ENCODE data around the gene ZER1.
A peak's percentile ranks its signal among the peaks of the same experiment; 100 is the strongest.

Gene ZER1

DNA sequence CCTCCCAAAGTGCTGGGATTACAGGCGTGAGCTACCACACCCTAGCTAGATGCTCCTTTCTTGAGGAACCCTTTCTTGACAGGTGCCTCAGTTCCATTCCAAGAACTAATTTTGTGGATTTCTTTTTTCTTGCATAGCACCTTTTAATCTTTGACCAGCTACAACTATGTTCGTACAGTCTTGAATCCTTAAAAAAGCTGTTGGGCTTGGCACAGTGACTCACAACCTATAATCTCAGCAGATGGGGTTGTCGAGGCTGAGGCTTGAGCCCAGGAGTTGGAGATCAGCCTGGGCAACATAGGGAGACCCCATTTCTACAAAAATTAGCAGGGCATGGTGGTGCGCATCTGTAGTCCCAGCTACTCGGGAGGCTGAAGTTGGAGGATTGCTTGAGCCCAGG is 1.3 kb upstream of the ZER1 start:
- peaks cover 5% of the 10 kb centered on the region for H3K4me1 ChIP-seq (ENCODE audit: low read length)
- no peaks in the 10 kb centered on the region for H4K20me1 ChIP-seq (ENCODE audit: insufficient read depth, low read length)
- H3K79me2 ChIP-seq (ENCODE audit: low read length): peaks cover 20% of the 10 kb centered on the region
- no peak overlapping the region for H2AFZ ChIP-seq (ENCODE audit: low read length)
- no peaks in the 10 kb centered on the region for H3K27me3 ChIP-seq (replicated peaks; ENCODE audit: insufficient read depth, low read length)
- H3K4me3 ChIP-seq (ENCODE audit: low read length): no peak overlapping the region
- no peak overlapping the region for H3K9ac ChIP-seq (ENCODE audit: low read length)
- no peaks in the 10 kb centered on the region for H3K9me3 ChIP-seq (replicated peaks; ENCODE audit: insufficient read depth, low read length)
- TF ChIP-seq EZH2phosphoT487 (IDR thresholded peaks at IDR 0.05; ENCODE audit: low read length) (no peak), EZH2 (optimal IDR thresholded peaks at IDR 0.05; ENCODE audit: low read depth, low read length) (no peak)
- TF ChIP-seq, protein P1, sequence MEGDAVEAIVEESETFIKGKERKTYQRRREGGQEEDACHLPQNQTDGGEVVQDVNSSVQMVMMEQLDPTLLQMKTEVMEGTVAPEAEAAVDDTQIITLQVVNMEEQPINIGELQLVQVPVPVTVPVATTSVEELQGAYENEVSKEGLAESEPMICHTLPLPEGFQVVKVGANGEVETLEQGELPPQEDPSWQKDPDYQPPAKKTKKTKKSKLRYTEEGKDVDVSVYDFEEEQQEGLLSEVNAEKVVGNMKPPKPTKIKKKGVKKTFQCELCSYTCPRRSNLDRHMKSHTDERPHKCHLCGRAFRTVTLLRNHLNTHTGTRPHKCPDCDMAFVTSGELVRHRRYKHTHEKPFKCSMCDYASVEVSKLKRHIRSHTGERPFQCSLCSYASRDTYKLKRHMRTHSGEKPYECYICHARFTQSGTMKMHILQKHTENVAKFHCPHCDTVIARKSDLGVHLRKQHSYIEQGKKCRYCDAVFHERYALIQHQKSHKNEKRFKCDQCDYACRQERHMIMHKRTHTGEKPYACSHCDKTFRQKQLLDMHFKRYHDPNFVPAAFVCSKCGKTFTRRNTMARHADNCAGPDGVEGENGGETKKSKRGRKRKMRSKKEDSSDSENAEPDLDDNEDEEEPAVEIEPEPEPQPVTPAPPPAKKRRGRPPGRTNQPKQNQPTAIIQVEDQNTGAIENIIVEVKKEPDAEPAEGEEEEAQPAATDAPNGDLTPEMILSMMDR (IDR thresholded peaks at IDR 0.05; ENCODE audit: low read length): no peak
- H3K9me2 ChIP-seq (replicated peaks; ENCODE audit: insufficient read depth, low read length): no peaks in the 10 kb centered on the region
- H3K4me2 ChIP-seq (ENCODE audit: low read depth, low read length): no peak overlapping the region
- H3K36me3 ChIP-seq (replicated peaks; ENCODE audit: insufficient read depth, low read length): no peaks in the 10 kb centered on the region
- no peak for DNase-seq
- peaks cover 8% of the 10 kb centered on the region; the same call in 1 of the 2 replicates for H3F3A ChIP-seq (ENCODE audit: insufficient read depth, low read length)
- H3K27ac ChIP-seq (ENCODE audit: low read length): no peak overlapping the region

DNA sequence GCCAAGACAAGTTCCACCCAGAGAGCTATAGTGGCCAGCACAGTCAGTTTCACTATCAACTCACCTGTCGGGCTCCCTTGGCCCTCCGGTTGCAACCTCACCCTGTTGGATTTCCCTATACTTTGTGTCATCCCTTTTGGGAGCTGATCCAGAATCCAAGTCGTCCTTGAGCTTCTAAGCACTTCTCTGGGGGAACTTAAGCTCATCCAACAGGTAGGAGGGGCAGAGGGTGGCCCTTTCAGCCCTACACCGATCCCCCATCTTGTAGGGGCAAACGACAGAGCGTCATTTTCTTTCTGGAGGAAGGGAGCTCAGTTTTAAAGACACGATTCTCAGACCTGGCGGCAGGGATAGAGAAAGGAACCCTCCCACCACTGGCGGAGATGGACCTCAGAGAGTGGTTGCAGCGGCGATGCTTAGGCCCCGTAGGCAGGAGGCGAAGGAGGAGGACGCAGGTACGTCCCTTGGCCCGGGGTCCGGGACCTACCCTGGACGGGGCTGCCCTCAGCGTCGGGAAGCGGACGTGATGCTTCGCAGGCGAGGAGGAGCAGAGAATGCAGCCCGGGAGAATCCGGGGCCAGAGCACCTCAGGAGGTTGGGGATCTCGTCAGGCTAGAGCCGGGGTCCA is 519 bp downstream of the ZER1 start:
- TF ChIP-seq EZH2 (optimal IDR thresholded peaks at IDR 0.05; ENCODE audit: low read depth, low read length) (no peak), EZH2phosphoT487 (IDR thresholded peaks at IDR 0.05; ENCODE audit: low read length) (no peak)
- TF ChIP-seq, protein P1 (IDR thresholded peaks at IDR 0.05; ENCODE audit: low read length): no peak
- Histone ChIP-seq H3K79me2 (ENCODE audit: low read length) (peaks cover 20% of the 10 kb centered on the region), H3K9me3 (replicated peaks; ENCODE audit: insufficient read depth, low read length) (no peaks in the 10 kb centered on the region), H3K4me1 (ENCODE audit: low read length) (peaks cover 5% of the 10 kb centered on the region), H2AFZ (ENCODE audit: low read length) (peak overlapping the region; percentile 50), H3K9ac (ENCODE audit: low read length) (peak overlapping the region; percentile 87), H3K4me3 (ENCODE audit: low read length) (peak overlapping the region; percentile 92), H3K27ac (ENCODE audit: low read length) (peak overlapping the region; percentile 61), H3K4me2 (ENCODE audit: low read depth, low read length) (peak overlapping the region; percentile 95), H3K27me3 (replicated peaks; ENCODE audit: insufficient read depth, low read length) (no peaks in the 10 kb centered on the region), H4K20me1 (ENCODE audit: insufficient read depth, low read length) (no peaks in the 10 kb centered on the region), H3F3A (ENCODE audit: insufficient read depth, low read length) (peaks cover 8% of the 10 kb centered on the region; the same call in 1 of the 2 replicates), H3K36me3 (replicated peaks; ENCODE audit: insufficient read depth, low read length) (no peaks in the 10 kb centered on the region), H3K9me2 (replicated peaks; ENCODE audit: insufficient read depth, low read length) (no peaks in the 10 kb centered on the region)
- DNase-seq: peak; percentile 45

DNA sequence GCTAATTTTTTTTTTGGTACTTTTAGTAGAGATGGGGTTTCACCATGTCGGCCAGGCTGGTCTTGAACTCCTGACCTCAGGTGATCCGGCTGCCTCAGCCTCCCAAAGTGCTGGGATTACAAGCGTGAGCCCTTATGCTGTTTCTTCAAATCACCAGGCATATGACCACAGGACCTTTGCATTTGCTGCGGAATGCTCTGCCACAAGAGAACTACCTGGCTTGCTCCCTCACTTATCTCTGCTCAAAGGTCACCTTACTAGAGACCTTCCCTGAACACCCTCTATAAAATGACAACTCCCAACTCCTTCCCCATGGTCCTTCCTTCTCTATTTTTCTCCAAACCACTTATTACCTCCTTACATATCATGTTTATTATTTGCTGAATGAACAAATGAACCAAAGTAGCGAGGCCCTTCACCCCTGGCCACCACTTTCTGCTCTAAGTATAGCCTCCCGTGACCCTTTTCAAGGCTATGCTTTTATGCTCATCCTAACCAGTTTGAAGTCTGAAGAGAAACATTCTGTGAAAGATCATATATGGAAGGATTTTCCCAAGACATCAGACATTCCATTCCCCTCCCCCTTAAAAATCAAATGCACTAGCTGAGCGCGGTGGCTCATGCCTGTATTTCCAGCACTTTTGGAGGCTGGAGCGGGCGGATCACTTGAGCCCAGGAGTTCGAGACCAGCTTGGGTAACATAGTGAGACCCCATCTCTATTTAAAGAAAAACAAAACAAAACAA is 1.3 kb downstream of the ZER1 start:
- no peak overlapping the region for H2AFZ ChIP-seq (ENCODE audit: low read length)
- peaks cover 20% of the 10 kb centered on the region for H3K79me2 ChIP-seq (ENCODE audit: low read length)
- peak overlapping the region; percentile 61; the same call in 1 of the 2 replicates for H3K27ac ChIP-seq (ENCODE audit: low read length)
- H3K36me3 ChIP-seq (replicated peaks; ENCODE audit: insufficient read depth, low read length): no peaks in the 10 kb centered on the region
- no peak for DNase-seq
- no peaks in the 10 kb centered on the region for H3K9me3 ChIP-seq (replicated peaks; ENCODE audit: insufficient read depth, low read length)
- no peaks in the 10 kb centered on the region for H4K20me1 ChIP-seq (ENCODE audit: insufficient read depth, low read length)
- no peaks in the 10 kb centered on the region for H3K27me3 ChIP-seq (replicated peaks; ENCODE audit: insufficient read depth, low read length)
- peak overlapping the region; percentile 92 for H3K4me3 ChIP-seq (ENCODE audit: low read length)
- H3K9me2 ChIP-seq (replicated peaks; ENCODE audit: insufficient read depth, low read length): no peaks in the 10 kb centered on the region
- H3K4me2 ChIP-seq (ENCODE audit: low read depth, low read length): peak overlapping the region; percentile 95
- peaks cover 8% of the 10 kb centered on the region; the same call in 1 of the 2 replicates for H3F3A ChIP-seq (ENCODE audit: insufficient read depth, low read length)
- TF ChIP-seq, protein P1 (IDR thresholded peaks at IDR 0.05; ENCODE audit: low read length): no peak
- no peak for TF ChIP-seq EZH2phosphoT487 (IDR thresholded peaks at IDR 0.05; ENCODE audit: low read length)
- TF ChIP-seq EZH2 (optimal IDR thresholded peaks at IDR 0.05; ENCODE audit: low read depth, low read length): no peak
- H3K9ac ChIP-seq (ENCODE audit: low read length): peak overlapping the region; percentile 87
- H3K4me1 ChIP-seq (ENCODE audit: low read length): peaks cover 5% of the 10 kb centered on the region
